HCEC 1CT (cell line): ENCODE data around the gene ADH4.
"Not testable (repeated sequence)": the region's sequence is repeated elsewhere in the genome, so short reads cannot be mapped to it uniquely, and the experiment has no call there.

ENCODE experiments used
- DNase-seq: peaks from one replicate; pipeline ENCODE4 v3.0.0-alpha.2; 2017

The ADH4 gene

GRCh38 chr4:99144070-99144469, at the start of gene ADH4:
Gene ADH4, minus strand, starts transcription at chr4:99144297. Its CDS starts 75 bp downstream, at chr4:99144222.
- no peak for DNase-seq

DNA sequence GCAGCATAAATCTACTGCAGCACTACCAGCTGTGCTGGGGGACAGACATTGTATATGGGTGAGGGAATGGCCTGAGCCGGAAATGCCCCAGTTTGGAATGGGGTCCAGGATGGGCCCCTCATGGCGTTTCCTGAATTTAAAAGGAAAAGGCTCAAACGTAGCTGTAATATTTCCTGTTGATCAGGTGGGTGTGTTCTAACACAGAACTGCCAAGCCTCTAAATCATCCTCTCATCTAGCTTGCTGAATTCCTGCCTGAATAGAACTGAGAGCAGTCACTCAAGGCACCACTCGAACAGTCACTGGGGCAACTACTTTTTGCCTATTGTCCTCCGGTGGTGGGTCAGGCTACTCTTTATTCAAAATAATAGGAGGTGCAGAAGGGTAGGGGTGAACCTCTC, 46.2 kb upstream of the ADH4 start:
- no peak for DNase-seq

GRCh38 chr4:99189900-99190299, 45.8 kb upstream of the ADH4 start:
- DNase-seq: not testable (repeated sequence)

DNA sequence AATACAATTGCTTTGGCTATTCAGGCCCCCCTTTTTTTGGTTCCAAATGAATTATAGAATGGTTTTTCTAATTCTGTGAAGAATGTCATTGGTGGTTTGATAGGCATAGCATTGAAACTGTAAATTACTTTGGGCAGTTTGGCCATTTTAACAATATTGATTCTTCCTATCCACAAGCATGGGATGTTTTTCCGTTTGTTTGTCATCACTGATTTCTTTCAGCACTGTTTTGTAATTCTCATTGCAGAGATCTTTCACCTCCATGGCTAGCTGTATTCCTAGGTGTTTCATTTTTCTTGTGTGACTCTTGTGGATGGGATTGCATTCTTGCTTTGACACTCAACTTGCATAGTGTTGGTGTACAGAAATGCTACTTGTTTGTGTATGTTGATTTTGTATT, 41.9 kb upstream of the ADH4 start:
- no peak for DNase-seq

GRCh38 chr4:99185581-99185980, 41.5 kb upstream of the ADH4 start:
- no peak for DNase-seq

- DNase-seq: peak; percentile 70
Observed at GRCh38 chr4:99180382-99181070, 36.4 kb upstream of the ADH4 start.

- DNase-seq: no peak
Observed at GRCh38 chr4:99179626-99180025, 35.5 kb upstream of the ADH4 start.

DNA sequence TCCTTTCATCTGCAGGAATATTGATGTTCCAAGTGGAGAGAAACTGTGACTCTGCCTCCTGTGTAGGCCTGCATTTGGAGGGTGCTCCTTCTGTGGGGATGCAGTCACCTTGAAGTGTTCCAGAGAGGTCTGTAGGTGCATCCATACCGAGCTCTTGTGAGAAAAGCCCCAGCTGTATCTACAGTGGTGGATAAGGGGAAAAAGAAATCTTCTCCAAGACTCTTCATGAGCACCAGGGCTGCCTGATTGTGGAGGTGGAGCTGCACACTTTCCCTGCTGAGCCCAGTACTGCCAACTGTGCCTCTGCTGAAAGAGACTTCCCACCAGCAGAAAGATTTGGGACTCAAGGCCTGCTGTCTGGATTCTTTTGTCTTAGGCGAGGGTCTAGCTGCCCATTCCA, 35.1 kb upstream of the ADH4 start:
- DNase-seq: no peak

- DNase-seq: no peak
Observed at GRCh38 chr4:99166544-99166943, 22.4 kb upstream of the ADH4 start.

DNA sequence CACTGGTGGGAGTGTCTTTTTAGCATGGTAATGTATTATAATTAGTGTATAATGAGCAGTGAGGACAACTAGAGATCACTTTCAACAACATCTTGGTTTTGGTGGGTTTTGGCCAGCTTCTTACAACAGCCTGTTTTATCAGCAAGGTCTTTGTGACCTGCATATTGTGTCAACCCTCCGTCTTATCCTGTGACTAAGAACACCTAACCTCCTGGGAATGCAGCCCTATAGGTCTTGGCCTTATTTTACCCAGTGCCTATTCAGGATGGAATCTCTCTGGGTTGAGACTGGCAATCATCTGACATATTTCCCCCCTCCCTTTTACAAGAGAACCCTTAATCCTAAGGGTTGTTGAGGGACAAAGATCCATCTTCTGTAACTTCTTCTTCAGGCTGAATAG, 21.9 kb upstream of the ADH4 start:
- DNase-seq: no peak

DNA sequence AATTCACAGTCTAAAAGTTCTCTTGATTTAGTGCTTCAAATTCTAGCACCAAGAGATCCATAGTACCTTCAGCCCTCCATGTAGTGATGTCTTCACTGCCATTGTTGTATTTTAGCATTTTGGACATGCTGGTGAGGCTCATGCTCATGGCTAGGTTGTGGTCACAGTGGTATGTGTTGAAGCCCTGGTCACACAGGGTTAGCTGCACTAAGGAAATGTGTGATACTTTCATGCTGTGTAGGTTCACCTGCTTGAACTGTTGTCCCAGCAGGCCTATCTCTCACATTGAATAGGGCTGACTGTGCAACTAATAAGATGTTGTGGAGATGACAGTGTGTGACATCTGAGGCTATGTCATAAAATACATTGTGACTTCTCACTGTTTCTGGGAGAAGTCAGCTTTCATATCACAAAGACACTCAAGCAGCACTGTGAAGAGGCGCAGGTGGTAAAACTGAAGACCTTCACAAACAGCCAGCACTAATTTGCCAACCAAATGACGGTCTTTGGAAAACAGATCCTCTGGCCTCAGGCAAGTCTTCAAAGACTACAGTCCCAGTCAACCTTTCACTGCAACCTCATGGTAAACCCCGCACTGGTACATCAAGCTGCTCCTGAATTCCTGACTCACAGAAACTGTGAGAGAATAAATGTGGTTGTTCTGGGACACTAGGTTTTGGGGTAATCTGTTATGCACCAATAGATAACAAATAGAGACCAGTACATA, 17.4 kb upstream of the ADH4 start:
- no peak for DNase-seq

DNA sequence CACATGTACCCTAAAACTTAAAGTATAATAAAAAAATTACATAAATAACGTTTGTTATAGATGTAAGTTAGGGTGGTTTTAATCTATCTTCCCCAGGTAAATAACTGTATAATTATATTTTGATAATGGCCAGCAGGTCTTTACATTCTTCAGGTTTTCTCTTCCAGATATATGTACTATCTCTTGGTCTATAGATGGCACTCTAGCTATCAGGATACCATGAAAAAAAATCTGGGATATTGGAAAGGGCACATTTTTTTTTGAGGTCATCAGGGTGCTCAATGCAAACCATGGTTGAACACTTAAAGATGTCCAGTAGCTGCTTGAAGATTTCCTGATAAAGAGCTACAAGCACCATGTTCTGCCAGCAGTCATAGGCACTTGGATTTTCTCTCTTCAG, 15.6 kb upstream of the ADH4 start:
- DNase-seq: peak; percentile 2

DNA sequence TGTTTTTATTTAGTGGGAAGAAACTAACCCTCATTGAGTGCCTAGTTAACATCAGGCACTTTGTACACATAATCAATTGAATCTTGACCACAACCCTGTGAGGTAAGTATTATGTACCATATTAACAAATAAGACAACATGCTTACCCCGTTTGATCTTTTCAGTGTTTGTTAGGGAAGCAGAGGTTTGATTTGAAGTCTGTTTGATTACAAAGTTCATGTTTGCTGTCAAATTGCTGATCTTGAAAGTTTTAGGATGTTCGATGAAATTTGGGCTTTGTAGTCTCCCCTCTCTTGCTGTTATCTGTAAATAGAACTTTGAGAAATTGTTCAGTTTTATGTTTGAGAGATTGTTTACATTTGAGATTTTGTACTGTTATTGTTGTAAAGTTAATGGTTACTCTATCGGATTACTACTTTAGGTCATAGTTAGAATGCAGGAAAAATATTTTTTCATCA, 13.4 kb upstream of the ADH4 start:
- no peak for DNase-seq

DNA sequence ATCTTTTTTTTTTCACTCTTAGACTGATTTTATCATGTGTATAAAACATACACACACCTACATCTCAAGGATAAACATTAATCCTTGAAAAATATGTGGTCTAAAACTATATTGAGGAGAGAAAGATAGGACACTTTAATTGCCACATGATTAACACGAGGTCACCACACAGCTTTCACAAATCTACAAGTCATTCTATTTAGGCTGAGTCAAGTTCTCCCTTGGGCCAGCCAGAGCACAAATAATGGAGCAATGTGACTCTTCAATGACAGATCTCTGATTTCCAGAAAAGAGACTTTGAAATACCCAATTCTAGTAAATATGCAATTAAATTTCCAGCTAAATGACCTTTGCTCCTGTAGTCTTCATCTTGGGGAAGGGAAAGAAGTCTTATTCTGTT, 12.9 kb upstream of the ADH4 start:
- no peak for DNase-seq

DNA sequence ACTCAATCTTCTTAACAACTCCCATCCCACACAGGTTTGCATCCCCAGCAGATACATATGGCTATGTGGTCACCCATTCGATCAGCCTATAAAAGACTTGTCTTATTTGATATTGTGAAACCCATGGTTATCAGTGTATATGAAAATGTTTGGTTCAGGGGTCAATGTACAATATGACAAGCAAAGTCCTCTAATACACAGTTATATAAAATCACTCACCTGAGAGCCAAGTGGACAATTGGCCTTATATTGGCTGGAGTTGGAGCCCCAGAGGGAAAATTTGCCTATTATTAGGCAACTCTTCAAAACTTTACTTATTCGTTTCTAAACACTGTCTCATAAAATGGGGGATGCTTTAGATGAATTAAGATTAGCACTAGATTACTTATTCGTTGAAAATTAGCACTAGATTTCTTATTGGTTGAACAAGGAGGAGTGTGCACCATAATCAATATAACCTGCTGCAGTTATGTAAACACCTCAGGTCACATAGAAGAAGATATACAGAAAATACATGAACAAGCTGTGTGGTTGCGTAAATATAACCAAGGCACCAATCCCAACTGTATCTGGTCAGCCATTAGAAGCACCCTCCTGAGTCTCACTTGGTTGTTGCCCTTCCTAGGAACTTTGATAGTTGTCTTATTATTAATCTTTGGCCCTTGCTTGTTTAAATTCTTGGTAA, 10.7 kb upstream of the ADH4 start:
- DNase-seq: no peak

DNA sequence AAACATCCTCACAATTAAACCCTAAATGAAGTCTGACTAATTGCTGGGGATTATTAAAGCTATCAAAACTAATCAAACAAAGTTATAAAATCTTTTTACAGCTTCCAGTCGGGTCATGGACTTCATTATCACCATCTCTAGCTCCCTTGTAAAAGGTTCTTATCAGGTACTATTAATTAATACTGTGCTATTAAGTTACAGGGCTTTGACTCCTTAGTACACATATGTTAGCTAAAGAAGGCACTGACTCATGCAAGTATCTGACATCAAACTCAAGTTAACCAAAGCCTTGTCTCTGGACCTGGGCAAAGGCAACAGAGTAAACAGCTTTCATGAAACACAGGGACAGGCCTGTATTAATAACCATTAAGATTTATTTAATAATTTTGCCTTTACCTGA, 7.9 kb upstream of the ADH4 start:
- DNase-seq: no peak

DNA sequence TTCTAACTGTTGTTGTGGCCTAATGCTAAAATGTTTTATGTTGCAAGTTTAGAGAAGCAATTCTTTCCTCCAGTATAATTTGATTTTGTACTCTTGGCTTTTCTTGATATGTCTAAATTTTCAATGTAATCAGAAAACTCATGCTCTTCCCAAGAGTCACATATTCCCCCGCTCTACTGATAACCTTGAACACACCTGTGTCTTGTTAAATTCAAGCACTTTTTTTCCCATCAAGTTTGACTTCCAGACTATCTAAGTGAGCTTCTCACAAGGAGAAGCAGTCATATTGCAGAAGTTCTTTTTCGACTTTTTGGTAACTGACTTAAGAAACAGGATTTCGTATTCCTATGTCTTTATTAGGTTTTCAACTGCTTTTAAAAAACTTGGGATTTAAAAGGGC, 7.4 kb upstream of the ADH4 start:
- DNase-seq: no peak

GRCh38 chr4:99149426-99150019, 5.4 kb upstream of the ADH4 start:
- DNase-seq: no peak

GRCh38 chr4:99148550-99148949, 4.5 kb upstream of the ADH4 start:
- no peak for DNase-seq

- no peak for DNase-seq
Observed at GRCh38 chr4:99144587-99144986, 490 bp upstream of the ADH4 start.

DNA sequence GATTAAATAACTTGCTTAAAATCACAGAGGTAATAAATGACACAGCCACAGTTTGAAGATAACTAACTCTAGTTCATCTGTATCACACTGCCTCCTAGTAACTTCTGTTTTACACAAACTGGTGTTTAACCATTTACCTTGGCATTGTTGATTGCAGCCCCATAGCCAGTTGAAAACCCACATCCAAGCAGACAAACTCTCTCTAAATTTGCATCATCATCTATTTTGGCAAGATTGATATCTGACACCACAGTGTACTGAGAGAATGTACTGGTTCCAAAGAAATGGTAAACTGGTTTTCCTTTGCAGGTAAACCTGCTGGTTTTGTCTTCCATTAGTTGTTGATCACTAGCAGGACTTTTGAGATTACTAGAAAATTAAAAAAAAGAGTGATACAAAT, 7.8 kb downstream of the ADH4 start:
- DNase-seq: no peak

GRCh38 chr4:99135541-99136162, 8.4 kb downstream of the ADH4 start:
- no peak for DNase-seq

DNA sequence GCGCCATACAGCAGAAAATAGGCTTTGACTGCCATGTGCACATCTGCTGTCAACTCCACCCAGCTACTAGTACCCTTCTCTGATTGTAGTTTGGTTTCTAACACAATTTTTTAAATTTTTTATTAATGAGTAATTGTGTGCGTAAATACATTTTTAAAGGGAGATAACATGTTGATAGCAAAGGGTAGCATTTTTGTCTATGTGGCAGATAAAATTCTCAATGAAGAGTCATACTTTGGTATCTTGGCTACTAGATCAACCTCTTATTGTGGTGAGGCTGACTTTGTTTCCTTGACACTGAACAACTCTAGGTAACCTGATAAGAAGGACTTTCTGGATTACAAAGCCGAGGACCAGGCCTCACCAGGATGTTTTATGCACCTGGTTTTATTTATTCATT, 9.5 kb downstream of the ADH4 start:
- DNase-seq: no peak
